ENCODE data around the gene PIP5K1B. TPM values are rescaled to one million over a fixed set of nuclear protein-coding genes. Genes with fewer than 3 reads are reported as not detected.

PIP5K1B gene
- polyA plus RNA-seq, 1 donor from 2014 or later, result 5.0 TPM

GRCh38 chr9:68949271-68950000 lies 244.4 kb downstream of the PIP5K1B start:
- no peaks in the 10 kb centered on the region for H3K27me3 Mint-ChIP-seq
- peak overlapping the region in 1 of 4 donors; percentile 72 for H3K4me3 Mint-ChIP-seq
- peak overlapping the region in 1 of 3 donors; percentile 81 for H3K27ac Mint-ChIP-seq
- no peaks in the 10 kb centered on the region for H3K9me3 Mint-ChIP-seq
- peaks cover 17 to 22% (median 19%) of the 10 kb centered on the region in 3 donors for H3K4me1 Mint-ChIP-seq
- H3K36me3 Mint-ChIP-seq, result peaks cover 6% of the 10 kb centered on the region

GRCh38 chr9:68950188-68950587 lies 245.1 kb downstream of the PIP5K1B start:
- Mint-ChIP-seq H3K27ac (no peak overlapping the region), H3K4me3 (peak overlapping the region in 1 of 4 donors; percentile 70), H3K4me1 (peaks cover 23 to 28% (median 24%) of the 10 kb centered on the region in 3 donors), H3K9me3 (no peaks in the 10 kb centered on the region), H3K27me3 (no peaks in the 10 kb centered on the region), H3K36me3 (peaks cover 6% of the 10 kb centered on the region)

GRCh38 chr9:68950689-68951088 lies 245.6 kb downstream of the PIP5K1B start:
- Mint-ChIP-seq H3K4me3 (no peak overlapping the region), H3K36me3 (peaks cover 6% of the 10 kb centered on the region), H3K4me1 (peaks cover 26 to 33% (median 26%) of the 10 kb centered on the region in 3 donors), H3K9me3 (no peaks in the 10 kb centered on the region), H3K27me3 (no peaks in the 10 kb centered on the region), H3K27ac (no peak overlapping the region)

- Mint-ChIP-seq H3K27me3 (no peaks in the 10 kb centered on the region), H3K9me3 (peaks cover 0 to 7% (median 0%) of the 10 kb centered on the region in 3 donors), H3K4me3 (peak overlapping the region in 3 of 4 donors; percentile 10 to 81 (median 14)), H3K36me3 (peaks cover 7% of the 10 kb centered on the region), H3K4me1 (peaks cover 26 to 33% (median 26%) of the 10 kb centered on the region in 3 donors), H3K27ac (peak overlapping the region in 1 of 3 donors; percentile 30)
These were observed 247.0 kb downstream of the PIP5K1B start for GRCh38 chr9:68951879-68952659.

- Mint-ChIP-seq H3K4me3 (no peak overlapping the region), H3K9me3 (peaks cover 0 to 8% (median 0%) of the 10 kb centered on the region in 3 donors), H3K27me3 (no peaks in the 10 kb centered on the region), H3K27ac (no peak overlapping the region), H3K4me1 (peaks cover 26 to 33% (median 26%) of the 10 kb centered on the region in 3 donors), H3K36me3 (peaks cover 7% of the 10 kb centered on the region)
These were observed 248.7 kb downstream of the PIP5K1B start for GRCh38 chr9:68953771-68954170.

- H3K4me1 Mint-ChIP-seq, result peaks cover 21 to 25% (median 24%) of the 10 kb centered on the region in 3 donors
- peaks cover 10% of the 10 kb centered on the region for H3K36me3 Mint-ChIP-seq
- no peaks in the 10 kb centered on the region for H3K27me3 Mint-ChIP-seq
- H3K4me3 Mint-ChIP-seq, result no peak overlapping the region
- peaks cover 0 to 8% (median 0%) of the 10 kb centered on the region in 3 donors for H3K9me3 Mint-ChIP-seq
- H3K27ac Mint-ChIP-seq, result no peak overlapping the region
These were observed 250.3 kb downstream of the PIP5K1B start for GRCh38 chr9:68955330-68955729.

- Mint-ChIP-seq H3K36me3 (peaks cover 12% of the 10 kb centered on the region), H3K27ac (no peak overlapping the region), H3K27me3 (no peaks in the 10 kb centered on the region), H3K4me1 (peaks cover 9 to 17% (median 13%) of the 10 kb centered on the region in 3 donors), H3K9me3 (peaks cover 0 to 8% (median 0%) of the 10 kb centered on the region in 3 donors), H3K4me3 (no peak overlapping the region)
These were observed 252.4 kb downstream of the PIP5K1B start for GRCh38 chr9:68957479-68957878.

GRCh38 chr9:68961587-68961986 lies 256.5 kb downstream of the PIP5K1B start:
- H3K9me3 Mint-ChIP-seq, result peaks cover 0 to 6% (median 0%) of the 10 kb centered on the region in 3 donors
- H3K4me3 Mint-ChIP-seq, result no peak overlapping the region
- H3K36me3 Mint-ChIP-seq, result peaks cover 13% of the 10 kb centered on the region
- peaks cover 2 to 4% (median 3%) of the 10 kb centered on the region in 3 donors for H3K4me1 Mint-ChIP-seq
- H3K27ac Mint-ChIP-seq, result no peak overlapping the region
- no peaks in the 10 kb centered on the region for H3K27me3 Mint-ChIP-seq

- no peak overlapping the region for H3K4me3 Mint-ChIP-seq
- no peaks in the 10 kb centered on the region for H3K9me3 Mint-ChIP-seq
- peaks cover 17% of the 10 kb centered on the region for H3K36me3 Mint-ChIP-seq
- peaks cover 2 to 5% (median 4%) of the 10 kb centered on the region in 3 donors for H3K4me1 Mint-ChIP-seq
- no peaks in the 10 kb centered on the region for H3K27me3 Mint-ChIP-seq
- H3K27ac Mint-ChIP-seq, result peak overlapping the region in 1 of 3 donors; percentile 48
These were observed 258.4 kb downstream of the PIP5K1B start for GRCh38 chr9:68963416-68963815.

- Mint-ChIP-seq H3K36me3 (peaks cover 17% of the 10 kb centered on the region), H3K4me1 (peaks cover 2 to 5% (median 4%) of the 10 kb centered on the region in 3 donors), H3K27me3 (no peaks in the 10 kb centered on the region), H3K4me3 (no peak overlapping the region), H3K9me3 (no peaks in the 10 kb centered on the region), H3K27ac (no peak overlapping the region)
These were observed 259.1 kb downstream of the PIP5K1B start for GRCh38 chr9:68964102-68964541.

GRCh38 chr9:68964765-68965164 lies 259.7 kb downstream of the PIP5K1B start:
- no peaks in the 10 kb centered on the region for H3K9me3 Mint-ChIP-seq
- H3K27me3 Mint-ChIP-seq, result no peaks in the 10 kb centered on the region
- peaks cover 20% of the 10 kb centered on the region for H3K36me3 Mint-ChIP-seq
- no peak overlapping the region for H3K27ac Mint-ChIP-seq
- H3K4me1 Mint-ChIP-seq, result peaks cover 2 to 5% (median 4%) of the 10 kb centered on the region in 3 donors
- no peak overlapping the region for H3K4me3 Mint-ChIP-seq

- Mint-ChIP-seq H3K36me3 (peaks cover 20% of the 10 kb centered on the region), H3K27ac (peak overlapping the region in 1 of 3 donors; percentile 25), H3K4me1 (peaks cover 2 to 9% (median 5%) of the 10 kb centered on the region in 3 donors), H3K9me3 (peaks cover 0 to 2% (median 0%) of the 10 kb centered on the region in 3 donors), H3K4me3 (no peak overlapping the region), H3K27me3 (no peaks in the 10 kb centered on the region)
These were observed 261.5 kb downstream of the PIP5K1B start for GRCh38 chr9:68966496-68966944.

- Mint-ChIP-seq H3K36me3 (peaks cover 21% of the 10 kb centered on the region), H3K27me3 (no peaks in the 10 kb centered on the region), H3K27ac (no peak overlapping the region), H3K4me3 (no peak overlapping the region), H3K9me3 (peaks cover 0 to 2% (median 0%) of the 10 kb centered on the region in 3 donors), H3K4me1 (peaks cover 2 to 9% (median 5%) of the 10 kb centered on the region in 3 donors)
These were observed 262.8 kb downstream of the PIP5K1B start for GRCh38 chr9:68967800-68968199.

- no peak overlapping the region for H3K27ac Mint-ChIP-seq
These were observed 264.5 kb downstream of the PIP5K1B start for GRCh38 chr9:68969538-68969937.

GRCh38 chr9:68970151-68970550 lies 265.1 kb downstream of the PIP5K1B start:
- Mint-ChIP-seq H3K4me3 (no peak overlapping the region), H3K27me3 (no peaks in the 10 kb centered on the region), H3K4me1 (peaks cover 10 to 16% (median 14%) of the 10 kb centered on the region in 3 donors), H3K9me3 (peaks cover 0 to 2% (median 0%) of the 10 kb centered on the region in 3 donors), H3K27ac (no peak overlapping the region), H3K36me3 (peaks cover 15% of the 10 kb centered on the region)

More at GRCh38 chr9:68969538-68969937, 264.5 kb downstream of the PIP5K1B start:
- no peak overlapping the region for H3K4me3 Mint-ChIP-seq
- H3K27me3 Mint-ChIP-seq, result no peaks in the 10 kb centered on the region
- peaks cover 0 to 2% (median 0%) of the 10 kb centered on the region in 3 donors for H3K9me3 Mint-ChIP-seq
- H3K4me1 Mint-ChIP-seq, result peaks cover 9 to 15% (median 11%) of the 10 kb centered on the region in 3 donors
- H3K36me3 Mint-ChIP-seq, result peaks cover 15% of the 10 kb centered on the region
